Esophagus squamous epithelium (tissue), 5 donors: ENCODE results near the gene GPR65. TPM values are rescaled to one million over a fixed set of nuclear protein-coding genes. Genes with fewer than 3 reads are reported as not detected.

Experiments used
- DNase-seq: peaks from one replicate; lab custom pipeline; 2025; lab: John Stamatoyannopoulos, UW
- H3K27ac ChIP-seq, 4 donors: fragments of 200-600 bp; sonication (generic); one replicate each; pipeline ENCODE4 v1.5.1; 2016 to 2019; ENCODE audit warnings: mild to moderate bottlenecking in 1 of 4
- H3K27me3 ChIP-seq, 4 donors: fragments of 200-600 bp; sonication (generic); 1 replicate in 3 of 4; 2 replicates in 1 of 4; pipeline versions ENCODE4 v1.5.1 to v1.6.0; 2017 to 2021; ENCODE audit warnings: antibody characterized with exemption in 1 of 4
- H3K36me3 ChIP-seq, 3 donors: fragments of 200-600 bp; sonication (generic); one replicate each; pipeline ENCODE4 v1.5.1; 2016 to 2019
- H3K4me1 ChIP-seq, 3 donors: fragments of 200-600 bp; sonication (generic); one replicate each; pipeline ENCODE4 v1.5.1; 2017 to 2019
- H3K4me3 ChIP-seq, 4 donors: fragments of 200-600 bp; sonication (generic); 1 replicate in 3 of 4; 2 replicates in 1 of 4; pipeline ENCODE4 v1.5.1; 2016 to 2019; ENCODE audit warnings: mild to moderate bottlenecking in 2 of 4, moderate library complexity in 1 of 4
- H3K9me3 ChIP-seq, 3 donors: fragments of 200-600 bp; sonication (generic); one replicate each; pipeline ENCODE4 v1.5.1; 2016 to 2019
- CTCF ChIP-seq, 6 experiments: fragments of 450-650 bp in 4 of 6; fragments of 200-600 bp in 2 of 6; sonication (generic) in 2 of 6; IDR thresholded peaks; one replicate each; pipeline ENCODE4 v1.5.1; 2016 to 2019; ENCODE audit warnings: antibody characterized with exemption in 6 of 6, mild to moderate bottlenecking in 4 of 6, moderate library complexity in 4 of 6
- POLR2A ChIP-seq, 4 donors: fragments of 450-650 bp; IDR thresholded peaks; one replicate each; pipeline ENCODE4 v1.6.1; 2017; ENCODE audit warnings: antibody characterized with exemption in 4 of 4, mild to moderate bottlenecking in 4 of 4, moderate library complexity in 3 of 4
- WGBS, 2 donors: methylation state at CpG; one replicate each; pipeline ENCODE4 v1.1.5; 2018; 5-methylcytosine and 5-hydroxymethylcytosine counted together
- intact Hi-C: fragments of 100-400 bp; cut with DNase I; formaldehyde crosslinking; loops from one replicate; pipeline ENCODE4 v1.15.0; 2022
- total RNA-seq, 4 donors: library from RNA; depleted of rRNA; stranded (reverse); fragments of >200 nt; gene quantifications; one replicate each; pipeline ENCODE4 v1.1.0, GENCODE V29; 2016
- donor health status: DM: yes; HTN: yes; CAD: no.

Gene GPR65
- total RNA-seq, 4 donors from 2014 or later: 0.34 to 1.4 (median 0.75) TPM

- H3K9me3 ChIP-seq: no peaks in the 10 kb centered on the region
- 56 to 80% methylated on average over 2 of the region's 2 CpGs for WGBS, 2 donors
- TF ChIP-seq POLR2A (IDR thresholded peaks at IDR 0.05) (no peak), CTCF (IDR thresholded peaks at IDR 0.05) (no peak)
- intact Hi-C loops: no loop called here
- no peaks in the 10 kb centered on the region for H3K36me3 ChIP-seq
- H3K4me3 ChIP-seq: no peak overlapping the region
- H3K27me3 ChIP-seq: peaks cover 0 to 14% (median 0%) of the 10 kb centered on the region in 4 donors
- no peaks in the 10 kb centered on the region for H3K4me1 ChIP-seq
- H3K27ac ChIP-seq: no peak overlapping the region
- DNase-seq: no peak
These were observed 31.5 kb downstream of the GPR65 start for GRCh38 chr14:88036422-88036821.

GRCh38 chr14:88037325-88037724 lies 32.4 kb downstream of the GPR65 start:
- Histone ChIP-seq H3K27ac (no peak overlapping the region), H3K9me3 (no peaks in the 10 kb centered on the region), H3K27me3 (peaks cover 0 to 12% (median 0%) of the 10 kb centered on the region in 4 donors), H3K4me3 (no peak overlapping the region), H3K4me1 (no peaks in the 10 kb centered on the region), H3K36me3 (no peaks in the 10 kb centered on the region)
- TF ChIP-seq CTCF (IDR thresholded peaks at IDR 0.05) (no peak), POLR2A (IDR thresholded peaks at IDR 0.05) (no peak)
- intact Hi-C loops: no loop called here
- DNase-seq: no peak
- WGBS, 2 donors: 71 to 86% methylated on average over 1 of the region's 1 CpG

- peaks cover 0 to 8% (median 0%) of the 10 kb centered on the region in 4 donors for H3K27me3 ChIP-seq
- TF ChIP-seq POLR2A (IDR thresholded peaks at IDR 0.05) (no peak), CTCF (IDR thresholded peaks at IDR 0.05) (no peak)
- H3K27ac ChIP-seq: no peak overlapping the region
- DNase-seq: no peak
- intact Hi-C loops: no loop called here
- WGBS, 2 donors: 67 to 70% methylated on average over 3 of the region's 3 CpGs
- no peak overlapping the region for H3K4me3 ChIP-seq
- no peaks in the 10 kb centered on the region for H3K36me3 ChIP-seq
- H3K4me1 ChIP-seq: no peaks in the 10 kb centered on the region
- no peaks in the 10 kb centered on the region for H3K9me3 ChIP-seq
These were observed 34.3 kb downstream of the GPR65 start for GRCh38 chr14:88039197-88039596.

- no peak overlapping the region for H3K4me3 ChIP-seq
- WGBS, 2 donors: 57 to 65% methylated on average over 1 of the region's 1 CpG
- no peaks in the 10 kb centered on the region for H3K36me3 ChIP-seq
- no peaks in the 10 kb centered on the region for H3K4me1 ChIP-seq
- TF ChIP-seq CTCF (IDR thresholded peaks at IDR 0.05) (no peak), POLR2A (IDR thresholded peaks at IDR 0.05) (no peak)
- no peaks in the 10 kb centered on the region for H3K9me3 ChIP-seq
- peaks cover 0 to 8% (median 0%) of the 10 kb centered on the region in 4 donors for H3K27me3 ChIP-seq
- DNase-seq: no peak
- H3K27ac ChIP-seq: no peak overlapping the region
- intact Hi-C loops: no loop called here
These were observed 35.2 kb downstream of the GPR65 start for GRCh38 chr14:88040146-88040545.

GRCh38 chr14:88043529-88044443 lies 38.9 kb downstream of the GPR65 start:
- Histone ChIP-seq H3K27ac (no peak overlapping the region), H3K9me3 (no peaks in the 10 kb centered on the region), H3K36me3 (no peaks in the 10 kb centered on the region), H3K4me3 (no peak overlapping the region), H3K27me3 (peaks cover 0 to 11% (median 0%) of the 10 kb centered on the region in 4 donors), H3K4me1 (no peaks in the 10 kb centered on the region)
- 38 to 51% methylated on average over 4 of the region's 4 CpGs for WGBS, 2 donors
- intact Hi-C loops: no loop called here
- no peak for DNase-seq
- TF ChIP-seq POLR2A (IDR thresholded peaks at IDR 0.05) (no peak), CTCF (IDR thresholded peaks at IDR 0.05) (no peak)
